HUES48 (cell line): ENCODE data around the gene HOXB2.

Source experiments
- H3K27ac ChIP-seq: one replicate; pipeline ENCODE4 v1.7.0; 2013; ENCODE audit warnings: low read depth, low read length, inconsistent platforms
- H3K27me3 ChIP-seq: 2 replicates; pipeline ENCODE4 v1.6.1; 2013; ENCODE audit warnings: mild to moderate bottlenecking, low read length; ENCODE audit not compliant: control insufficient read depth, insufficient read depth
- H3K36me3 ChIP-seq: 2 replicates; pipeline ENCODE4 v1.6.1; 2013; ENCODE audit warnings: low read length; ENCODE audit not compliant: control insufficient read depth, insufficient read depth
- H3K4me1 ChIP-seq: 2 replicates; pipeline ENCODE4 v1.6.1; 2013; ENCODE audit warnings: mild to moderate bottlenecking, low read length; ENCODE audit not compliant: control insufficient read depth, insufficient read depth
- H3K4me3 ChIP-seq: 2 replicates; pipeline ENCODE4 v1.5.1; 2013; ENCODE audit warnings: mild to moderate bottlenecking, low read depth, low read length
- H3K9ac ChIP-seq: 2 replicates; pipeline ENCODE4 v1.6.1; 2013; ENCODE audit warnings: mild to moderate bottlenecking, low read depth, low read length, moderate library complexity
- H3K9me3 ChIP-seq: 2 replicates; pipeline ENCODE4 v1.6.1; 2013; ENCODE audit warnings: low read length; ENCODE audit not compliant: control insufficient read depth, insufficient read depth

The HOXB2 gene

GRCh38 chr17:48494335-48494734, 50.6 kb downstream of the HOXB2 start:
- no peak overlapping the region for H3K9ac ChIP-seq
- H3K4me3 ChIP-seq, result no peak overlapping the region
- H3K4me1 ChIP-seq, result peaks cover 23% of the 10 kb centered on the region
- H3K36me3 ChIP-seq, result no peaks in the 10 kb centered on the region
- H3K27me3 ChIP-seq, result peaks cover 83% of the 10 kb centered on the region
- H3K9me3 ChIP-seq, result no peaks in the 10 kb centered on the region
- H3K27ac ChIP-seq, result no peak overlapping the region
